Cerebellar cortex (tissue), 1 donor: ENCODE data around the gene KATNB1.
"Not testable (repeated sequence)": the region's sequence is repeated elsewhere in the genome, so short reads cannot be mapped to it uniquely, and the experiment has no call there.

ENCODE experiments used
- DNase-seq: peaks from one replicate; pipeline ENCODE4 v3.0.0-alpha.2; 2015; ENCODE audit warnings: low spot score

The KATNB1 gene

GRCh38 chr16:57701759-57702371, 33.7 kb upstream of the KATNB1 start:
- no peak for DNase-seq

GRCh38 chr16:57703416-57704010, 32.1 kb upstream of the KATNB1 start:
- DNase-seq = no peak

GRCh38 chr16:57704011-57704904, 31.3 kb upstream of the KATNB1 start:
- no peak for DNase-seq

- no peak for DNase-seq
Measured at GRCh38 chr16:57704905-57705852, 30.4 kb upstream of the KATNB1 start.

GRCh38 chr16:57706717-57707116, 28.9 kb upstream of the KATNB1 start:
- DNase-seq = no peak

- DNase-seq = no peak
Measured at GRCh38 chr16:57707331-57707730, 28.2 kb upstream of the KATNB1 start.

GRCh38 chr16:57708168-57708567, 27.4 kb upstream of the KATNB1 start:
- no peak for DNase-seq

- DNase-seq = no peak
Measured at GRCh38 chr16:57709663-57710062, 25.9 kb upstream of the KATNB1 start.

GRCh38 chr16:57711346-57711745, 24.2 kb upstream of the KATNB1 start:
- peak; percentile 39 for DNase-seq

- DNase-seq = no peak
Measured at GRCh38 chr16:57711993-57712392, 23.6 kb upstream of the KATNB1 start.

GRCh38 chr16:57712569-57712968, 23.0 kb upstream of the KATNB1 start:
- not testable (repeated sequence) for DNase-seq

GRCh38 chr16:57713596-57713995, 22.0 kb upstream of the KATNB1 start:
- no peak for DNase-seq

GRCh38 chr16:57714047-57714446, 21.5 kb upstream of the KATNB1 start:
- DNase-seq = no peak

- DNase-seq = peak; percentile 28
Measured at GRCh38 chr16:57720142-57720575, 15.4 kb upstream of the KATNB1 start.

- no peak for DNase-seq
Measured at GRCh38 chr16:57721356-57722209, 14.0 kb upstream of the KATNB1 start.

- DNase-seq = no peak
Measured at GRCh38 chr16:57722210-57722499, 13.4 kb upstream of the KATNB1 start.

GRCh38 chr16:57722651-57723050, 12.9 kb upstream of the KATNB1 start:
- no peak for DNase-seq

- peak; percentile 39 for DNase-seq
Measured at GRCh38 chr16:57723170-57723569, 12.4 kb upstream of the KATNB1 start.

- DNase-seq = no peak
Measured at GRCh38 chr16:57724531-57724930, 11.0 kb upstream of the KATNB1 start.

- no peak for DNase-seq
Measured at GRCh38 chr16:57725151-57725550, 10.4 kb upstream of the KATNB1 start.

- no peak for DNase-seq
Measured at GRCh38 chr16:57725554-57725953, 10.0 kb upstream of the KATNB1 start.
